Dedifferentiated amniotic fluid mesenchymal stem cell (primary cell): ENCODE data around the gene IMPDH2.

Experiments used
- DNase-seq: peaks from one replicate; pipeline ENCODE4 v3.0.0-alpha.2; 2016; ENCODE audit errors: extremely low spot score

The IMPDH2 gene

DNA sequence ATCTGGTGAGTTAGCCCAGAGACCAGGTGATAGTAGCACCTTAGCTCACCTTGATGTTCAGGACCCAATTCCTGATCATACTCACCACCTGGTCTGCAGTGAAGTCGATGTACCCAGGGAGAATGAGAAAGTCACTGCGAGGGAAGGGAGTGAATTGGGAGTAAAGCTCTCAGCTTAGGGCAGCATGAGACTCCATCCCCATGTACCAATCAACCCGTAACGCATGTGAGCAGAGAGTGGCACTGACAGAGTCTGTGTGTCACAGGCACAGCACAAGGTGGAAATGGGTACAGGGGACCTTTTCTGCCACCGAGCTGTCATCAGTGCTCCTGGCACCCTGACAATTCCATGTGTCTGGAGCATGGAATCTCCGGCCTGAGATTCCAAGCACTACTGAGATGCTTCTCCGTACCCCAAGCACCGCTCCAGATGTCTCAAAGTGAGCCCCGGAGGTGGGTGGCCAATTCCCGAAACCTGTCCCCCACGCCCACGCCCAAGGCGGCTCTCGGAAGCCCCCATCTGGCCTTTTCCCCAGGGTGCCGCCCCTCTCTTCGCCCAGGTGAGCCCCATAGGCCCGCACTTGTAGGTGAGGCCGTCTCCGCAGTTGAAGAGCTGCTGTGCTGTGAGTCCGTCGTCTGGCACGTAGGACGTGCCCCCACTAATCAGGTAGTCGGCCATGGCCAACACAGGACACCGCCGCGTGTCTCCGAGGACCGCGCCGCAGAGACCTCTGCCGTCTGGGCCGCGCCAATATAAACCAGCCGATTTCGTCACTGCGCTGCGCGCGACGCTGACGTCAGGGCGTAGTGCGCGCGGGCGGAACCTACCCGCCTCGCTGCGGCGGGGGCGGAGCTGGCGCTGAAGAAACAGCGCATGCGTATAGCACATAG, at the start of gene IMPDH2:
Gene IMPDH2, minus strand, starts transcription at position 726 of the 890 bp plus-strand sequence. Its CDS starts 48 bp downstream, at position 678.
- DNase-seq: peak; percentile 88

DNA sequence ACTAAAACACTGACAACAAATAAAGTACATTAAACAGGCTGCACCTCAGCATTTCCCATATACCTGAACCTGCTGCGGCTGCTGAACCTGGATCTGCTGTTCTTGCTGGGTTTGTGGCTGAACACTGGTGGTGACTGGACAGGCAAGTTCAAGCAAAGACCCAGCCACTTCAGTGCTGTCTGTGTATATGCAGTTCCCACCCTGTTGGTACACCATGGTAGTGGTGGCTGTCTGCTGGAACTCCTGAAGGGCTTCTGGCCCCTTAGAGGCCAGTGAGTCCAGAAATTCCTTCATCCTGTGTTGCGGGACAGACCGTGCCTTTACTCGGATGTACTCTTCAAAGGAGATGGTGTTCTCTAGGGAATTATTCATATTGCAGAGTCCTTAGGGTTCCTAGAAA, 47.4 kb upstream of the IMPDH2 start:
- no peak for DNase-seq

DNA sequence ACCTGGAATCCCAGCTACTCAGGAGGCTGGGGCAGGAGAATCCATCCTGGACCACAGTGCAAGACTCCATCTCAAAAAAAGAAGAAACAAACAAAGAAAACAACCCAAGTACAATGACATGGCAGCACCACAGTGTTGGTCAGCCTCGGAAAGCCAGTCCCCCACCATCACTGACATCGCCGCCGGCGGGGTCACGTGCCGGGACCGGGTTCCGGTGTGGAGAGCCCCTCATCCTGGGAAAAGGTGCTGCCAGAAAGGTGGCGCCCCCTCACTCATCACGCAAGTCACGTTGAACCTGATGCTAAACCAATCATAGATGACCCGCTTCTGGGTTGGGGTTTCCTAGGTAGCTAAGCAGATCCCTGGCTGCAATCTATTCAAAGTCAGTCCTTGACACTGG, 46.9 kb upstream of the IMPDH2 start:
- no peak for DNase-seq

DNA sequence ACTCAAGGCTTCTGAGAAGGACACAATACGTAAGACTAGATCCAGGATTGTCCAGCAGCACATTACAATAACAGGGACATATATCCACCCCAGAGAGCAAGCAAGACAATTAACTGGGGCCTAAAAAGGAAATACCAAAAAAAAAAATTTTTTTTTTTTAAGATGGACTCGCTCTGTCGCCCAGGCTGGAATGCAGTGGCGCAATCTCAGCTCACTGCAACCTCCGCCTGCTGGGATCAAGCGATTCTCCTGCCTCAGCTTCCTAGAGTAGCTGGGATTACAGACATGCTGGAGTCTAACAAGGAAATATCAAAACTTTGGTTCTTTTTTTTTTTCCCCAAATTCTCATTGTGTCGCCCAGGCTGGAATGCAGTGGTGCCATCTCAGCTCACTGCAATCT, 28.8 kb upstream of the IMPDH2 start:
- DNase-seq: no peak

DNA sequence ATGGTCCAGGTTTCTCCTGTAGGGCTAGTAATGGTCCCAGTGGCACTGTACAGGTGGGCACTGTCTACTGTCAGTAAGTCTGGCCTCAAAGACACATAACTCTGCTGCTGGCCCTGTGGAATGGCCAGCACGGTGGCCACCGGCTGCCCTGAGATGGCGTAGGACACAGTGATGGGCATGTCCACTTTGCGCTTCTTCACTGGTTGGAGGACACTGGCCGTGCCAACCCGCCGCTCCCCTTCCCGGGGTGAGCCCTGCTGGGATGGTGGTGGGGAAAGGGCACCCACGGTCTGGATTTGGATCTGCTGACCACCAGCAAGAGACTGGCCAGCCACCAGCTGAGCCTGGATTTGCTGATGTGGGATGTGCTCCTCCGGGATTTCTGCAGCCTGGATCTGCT, 28.1 kb upstream of the IMPDH2 start:
- no peak for DNase-seq

DNA sequence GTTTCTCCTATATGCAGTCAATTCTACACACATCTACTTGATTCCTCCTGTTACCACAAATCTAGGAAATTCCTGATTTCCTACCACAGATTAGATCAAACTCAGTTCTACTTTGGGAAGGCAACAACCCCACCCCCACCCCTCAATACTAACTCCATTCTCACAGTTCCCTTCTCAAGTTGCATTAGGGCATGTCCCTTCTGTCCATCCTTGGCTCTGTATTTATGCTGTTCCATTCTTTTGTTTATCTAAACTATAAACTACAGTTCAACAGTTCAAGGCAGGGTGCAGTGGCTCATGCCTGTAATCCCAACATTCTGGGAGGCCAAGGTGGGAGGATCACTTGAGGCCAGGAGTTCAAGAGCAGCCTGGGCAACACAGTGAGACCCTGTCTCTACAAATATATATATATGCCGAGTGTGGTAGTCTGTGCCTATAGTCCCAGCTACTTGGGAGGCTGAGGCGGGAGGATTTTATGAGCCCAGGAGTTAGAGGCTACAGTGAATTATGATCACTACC, 25.2 kb upstream of the IMPDH2 start:
- no peak for DNase-seq

DNA sequence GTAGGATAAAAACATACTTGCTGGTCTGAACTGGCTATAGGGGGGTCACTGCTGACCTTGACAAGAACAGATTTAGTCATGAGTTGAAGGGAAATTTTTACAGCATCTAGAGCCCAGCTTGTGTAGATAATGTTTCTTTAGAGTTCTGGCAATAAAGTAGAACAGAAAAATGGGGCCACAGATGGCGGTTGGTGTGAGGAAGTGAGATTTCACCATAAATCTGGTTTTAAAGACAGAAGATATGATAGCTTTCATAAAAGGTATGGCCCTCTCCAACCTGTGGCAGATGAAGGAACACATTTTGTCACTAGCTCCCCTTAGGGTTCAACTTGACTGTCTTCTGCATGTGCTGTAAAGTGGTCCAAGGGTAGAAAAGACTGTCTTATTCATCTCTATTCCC, 24.3 kb upstream of the IMPDH2 start:
- DNase-seq: no peak

DNA sequence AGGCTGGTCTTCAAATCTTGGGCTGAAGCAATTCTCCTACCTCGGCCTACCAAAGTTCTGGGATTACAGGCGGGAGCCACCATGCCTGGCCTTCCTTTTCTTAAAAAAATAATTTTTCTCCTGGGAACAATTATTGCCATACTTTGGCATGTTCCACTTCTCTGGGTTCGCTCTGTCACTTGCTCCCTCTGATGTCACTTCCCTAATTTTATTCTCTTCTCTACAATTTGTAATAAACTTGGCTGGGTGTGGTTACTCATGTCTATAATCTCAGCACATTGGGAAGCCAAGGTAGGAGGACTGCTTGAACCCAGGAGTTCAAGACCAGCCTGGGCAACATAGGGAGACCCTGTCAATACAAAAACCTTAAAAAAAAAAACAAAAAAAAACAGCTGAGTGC, 6.1 kb upstream of the IMPDH2 start:
- DNase-seq: no peak

DNA sequence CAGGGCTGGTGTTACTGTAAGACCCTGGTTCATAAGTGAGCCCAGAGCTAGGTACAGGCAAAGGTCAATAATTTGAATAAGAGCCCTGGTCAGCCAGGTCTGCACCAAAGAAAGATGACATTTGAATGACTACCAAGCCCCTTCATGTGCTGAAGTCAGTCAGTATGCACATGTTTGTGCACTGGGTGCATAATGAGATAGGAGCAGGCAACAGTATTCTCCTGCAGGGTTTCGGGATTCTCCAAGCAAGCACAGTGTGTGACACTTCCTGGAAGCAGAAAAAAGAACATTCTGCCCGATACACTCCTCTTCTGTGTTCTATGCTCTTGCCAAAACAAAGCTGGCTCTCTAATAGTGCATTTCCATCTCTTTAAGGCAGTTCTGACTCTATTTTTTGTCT, 5.5 kb upstream of the IMPDH2 start:
- DNase-seq: no peak

DNA sequence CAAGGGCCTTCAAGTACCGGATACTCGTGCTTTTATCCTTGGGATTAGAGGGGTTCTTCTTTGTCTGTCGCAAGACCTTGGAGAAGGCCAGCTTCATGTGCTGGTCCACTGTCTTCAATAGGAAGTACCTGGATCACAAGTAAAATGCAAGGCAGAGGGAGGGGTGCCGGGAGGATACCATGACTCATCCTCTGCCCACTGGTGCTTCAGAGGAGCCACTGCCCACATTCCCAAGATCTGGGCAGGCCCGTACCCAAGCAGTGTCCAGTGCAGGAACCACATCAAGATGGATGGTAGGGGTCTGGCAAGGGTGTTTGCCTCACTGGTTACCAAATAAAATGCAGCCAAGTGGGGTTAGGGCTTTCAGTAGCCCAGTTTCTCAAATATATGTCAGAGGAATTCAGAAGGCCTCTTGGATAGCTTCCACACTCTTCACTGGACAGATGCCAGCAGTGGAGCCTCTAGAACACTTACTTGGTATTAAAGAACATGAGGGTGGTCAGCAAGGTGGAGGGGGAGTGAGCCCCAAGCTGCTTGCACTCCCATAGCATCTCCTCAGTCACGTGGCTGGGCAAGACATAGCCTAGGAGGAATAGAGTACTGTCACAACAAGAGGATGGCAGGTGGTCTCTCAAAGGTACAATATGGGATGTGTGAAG, 3.6 kb upstream of the IMPDH2 start:
- no peak for DNase-seq

DNA sequence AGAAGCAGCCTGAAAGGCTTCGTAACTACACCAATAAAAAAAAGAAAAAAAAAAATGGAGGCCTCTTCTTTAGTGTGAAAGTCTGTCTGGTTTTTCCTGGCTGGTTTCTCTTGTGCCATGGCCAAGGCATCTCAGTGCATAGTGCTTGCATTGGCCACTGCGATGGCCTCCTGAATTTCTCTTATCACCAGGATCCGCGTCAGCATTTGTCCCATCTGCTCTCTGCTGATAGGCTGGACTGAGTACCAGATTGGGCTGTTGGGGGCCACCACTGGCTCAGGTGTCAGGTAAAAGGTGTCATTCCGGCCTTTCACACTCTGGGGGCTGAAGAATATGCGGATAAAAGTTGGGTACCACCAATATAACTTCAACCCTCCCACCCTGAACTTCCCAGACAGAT, 1.1 kb upstream of the IMPDH2 start:
- DNase-seq: no peak

DNA sequence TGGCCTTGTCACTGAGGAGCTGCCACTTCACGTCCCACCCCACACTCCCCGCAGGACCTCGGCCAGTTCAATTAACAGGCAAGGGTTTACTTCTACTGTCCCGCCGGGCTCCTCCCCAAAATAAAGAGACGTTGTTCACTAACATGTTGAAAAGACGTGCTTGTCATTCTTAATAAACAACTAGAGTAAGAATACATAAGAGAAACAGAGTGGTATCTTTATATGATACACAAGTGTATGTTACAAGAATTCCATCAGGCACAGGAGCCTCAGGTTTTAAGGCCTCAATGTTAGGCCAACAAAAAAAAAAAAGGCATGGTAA, 326 bp upstream of the IMPDH2 start:
- no peak for DNase-seq

DNA sequence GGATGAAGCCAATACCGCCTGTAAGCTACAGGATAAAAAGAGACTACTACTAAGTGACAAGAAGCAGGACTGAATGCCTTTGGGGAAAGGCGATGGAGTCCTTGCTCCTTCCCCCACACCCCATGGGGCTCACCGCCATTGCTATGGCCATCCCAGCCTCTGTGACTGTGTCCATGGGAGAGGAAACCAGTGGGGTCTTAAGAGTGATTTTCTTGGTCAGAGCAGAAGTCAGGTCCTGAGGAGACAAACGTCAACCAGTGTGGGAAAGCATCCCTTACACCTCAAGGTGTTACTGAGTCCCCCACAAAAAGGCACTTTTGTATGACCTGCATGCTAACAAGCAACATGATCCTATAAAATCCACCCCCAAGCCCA, 913 bp downstream of the IMPDH2 start:
- no peak for DNase-seq

DNA sequence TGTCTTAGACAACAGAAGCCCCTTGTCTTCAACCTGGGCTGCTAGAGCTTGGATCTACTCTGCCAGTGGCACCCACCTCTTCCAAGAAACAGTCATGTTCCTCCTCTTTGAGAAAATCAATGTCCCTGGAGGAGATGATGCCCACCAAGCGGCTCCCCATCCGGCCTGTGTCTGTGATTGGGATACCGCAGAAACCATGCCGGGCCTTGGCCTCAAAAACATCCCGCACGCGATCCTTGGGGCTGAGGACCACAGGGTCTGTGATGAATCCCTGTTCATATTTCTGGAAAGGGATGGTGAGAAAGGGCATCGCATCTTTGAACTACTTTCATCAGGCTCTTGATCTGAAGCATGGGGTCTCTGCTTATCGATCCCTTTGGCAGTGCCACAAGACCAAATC, 1.6 kb downstream of the IMPDH2 start:
- no peak for DNase-seq

DNA sequence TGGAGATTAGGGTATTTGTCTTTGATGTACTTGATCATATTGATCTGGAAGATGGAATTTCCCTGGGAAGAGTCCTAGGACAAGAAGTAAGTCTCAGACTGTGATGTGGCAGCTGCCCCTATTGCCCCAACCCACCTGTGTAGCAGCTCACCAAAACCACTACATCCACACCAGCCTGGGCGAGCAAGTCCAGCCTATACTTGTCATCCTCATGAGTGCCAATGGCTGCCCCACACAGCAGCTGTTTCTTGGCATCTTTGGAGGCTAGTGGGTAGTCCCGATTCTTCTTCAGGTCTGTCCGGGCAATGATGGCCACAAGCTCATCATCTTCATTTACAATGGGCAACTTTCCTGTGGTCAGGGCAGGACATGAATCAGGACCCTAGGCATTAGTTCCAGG, 2.7 kb downstream of the IMPDH2 start:
- no peak for DNase-seq

DNA sequence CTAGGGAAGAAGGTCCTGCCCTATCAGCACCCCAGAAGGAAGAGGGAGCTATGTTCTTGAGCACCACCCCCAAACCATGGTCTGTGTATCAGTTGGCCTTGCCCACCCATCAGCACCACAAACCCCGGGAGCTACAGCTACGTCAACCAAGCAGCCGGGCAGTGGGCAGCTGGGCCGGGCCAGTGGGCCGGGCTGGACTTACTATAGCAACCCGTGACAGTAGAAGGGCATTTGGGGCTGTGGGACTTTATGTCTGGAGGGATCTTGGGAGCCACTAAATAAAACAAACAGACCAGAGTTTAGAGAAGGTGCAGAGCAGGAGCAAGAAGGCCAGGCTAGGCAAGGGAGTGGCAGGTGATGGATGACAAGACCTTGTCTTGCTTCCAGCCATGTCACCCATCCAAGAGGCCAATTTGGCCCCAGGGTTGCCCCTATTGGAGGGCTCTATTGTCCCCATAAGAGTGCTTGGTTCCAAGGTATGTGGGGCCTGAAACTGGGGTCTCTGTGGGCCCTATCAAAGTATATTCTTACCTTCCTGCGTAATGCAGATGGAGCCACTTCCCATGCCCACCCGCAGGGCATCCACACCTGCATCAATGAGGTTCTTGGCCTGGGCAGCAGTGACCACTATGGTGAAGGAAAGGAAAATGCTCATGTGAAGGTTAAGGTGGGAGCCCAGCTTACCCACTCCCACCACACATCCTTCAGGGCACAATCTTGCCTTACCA, 3.2 kb downstream of the IMPDH2 start:
- DNase-seq: no peak

DNA sequence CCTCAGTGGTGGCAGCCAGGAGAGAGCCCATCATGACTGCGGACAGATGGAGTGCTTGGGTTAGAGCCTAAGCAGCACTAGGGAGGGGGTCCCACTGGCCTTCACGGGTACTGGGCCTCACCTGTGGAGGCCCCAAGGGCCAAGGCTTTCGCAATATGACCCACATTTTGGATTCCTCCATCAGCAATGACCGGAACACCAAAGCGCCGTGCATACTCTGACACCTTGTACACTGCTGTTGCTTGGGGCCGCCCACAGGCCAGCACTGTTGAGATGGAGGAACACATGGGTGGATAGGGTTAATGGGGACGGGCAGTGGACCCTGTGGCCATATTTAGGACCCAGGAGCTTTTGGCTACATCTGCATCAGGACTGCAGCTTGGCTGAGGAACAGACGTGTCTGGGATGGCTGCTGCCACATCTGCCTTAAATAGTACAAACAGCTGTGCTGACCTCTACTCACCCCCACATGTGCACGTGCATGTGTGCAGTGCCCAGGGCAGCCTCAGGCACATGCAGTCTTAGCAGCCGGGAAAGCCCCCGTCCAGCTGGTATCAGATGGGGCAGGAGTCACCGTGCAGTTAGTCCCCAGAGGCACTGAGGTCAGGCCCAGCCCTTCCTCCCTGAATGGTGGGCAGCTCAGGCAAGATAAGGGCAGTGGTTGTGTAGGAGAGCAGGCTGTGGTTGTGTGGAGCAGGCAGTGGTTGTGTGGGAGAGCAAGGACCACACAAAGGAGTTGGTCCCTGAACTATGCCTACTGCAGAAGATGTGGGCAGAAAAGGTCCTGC, 4.0 kb downstream of the IMPDH2 start:
- no peak for DNase-seq

DNA sequence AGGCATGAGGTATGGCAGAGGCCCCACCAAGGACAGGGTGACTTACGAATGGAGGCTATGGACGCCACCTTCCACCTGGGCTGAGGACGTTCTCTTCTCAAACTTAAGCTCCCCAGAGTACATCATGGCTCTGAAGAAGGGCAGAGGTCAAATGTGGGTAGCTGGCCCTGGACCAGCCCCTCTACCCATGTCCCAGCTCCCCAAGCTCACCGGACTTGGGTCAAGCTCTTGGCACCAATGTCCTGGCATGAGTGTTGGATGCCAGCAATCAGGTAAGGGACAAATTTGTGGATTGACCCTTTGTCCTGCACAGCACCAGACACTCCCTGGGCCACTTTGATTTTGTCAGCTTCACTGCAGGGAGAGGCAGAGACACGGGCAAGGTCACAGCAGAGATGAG, 4.7 kb downstream of the IMPDH2 start:
- DNase-seq: no peak

DNA sequence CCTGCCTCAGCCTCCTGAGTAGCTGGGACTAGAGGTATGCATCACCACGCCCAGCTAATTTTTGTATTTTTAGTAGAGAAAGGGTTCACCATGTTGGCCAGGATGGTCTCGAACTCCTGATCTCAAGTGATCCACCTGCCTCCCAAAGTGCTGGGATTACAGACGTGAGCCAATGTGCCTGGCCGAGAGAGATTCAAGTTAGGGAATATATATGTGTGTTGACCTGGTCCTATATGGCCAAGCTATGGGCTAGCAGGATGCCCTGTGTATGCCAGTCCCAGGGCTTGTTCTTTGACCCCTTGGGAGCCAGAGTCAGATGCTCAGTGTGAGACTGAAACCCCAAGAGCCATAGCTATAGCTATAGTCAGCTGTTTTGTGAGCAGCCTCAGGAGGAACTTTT, 5.4 kb downstream of the IMPDH2 start:
- no peak for DNase-seq

DNA sequence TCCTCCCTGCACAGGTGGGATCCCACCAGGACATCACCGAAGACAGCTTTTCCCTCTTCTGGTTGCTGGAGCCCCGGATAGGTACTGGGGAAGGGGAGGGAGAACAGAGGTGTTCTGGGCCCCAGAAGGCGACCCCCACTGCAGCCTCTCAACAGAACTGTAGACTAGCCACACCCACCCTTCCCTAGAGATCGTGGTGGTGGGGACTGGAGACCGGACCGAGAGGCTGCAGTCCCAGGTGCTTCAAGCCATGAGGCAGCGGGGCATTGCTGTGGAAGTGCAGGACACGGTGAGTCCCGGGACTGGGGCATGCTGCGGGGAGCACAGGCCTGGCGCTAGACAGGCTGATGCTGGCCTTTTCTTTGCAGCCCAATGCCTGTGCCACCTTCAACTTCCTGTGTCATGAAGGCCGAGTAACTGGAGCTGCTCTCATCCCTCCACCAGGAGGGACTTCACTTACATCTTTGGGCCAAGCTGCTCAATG, 6.5 kb downstream of the IMPDH2 start:
- no peak for DNase-seq

DNA sequence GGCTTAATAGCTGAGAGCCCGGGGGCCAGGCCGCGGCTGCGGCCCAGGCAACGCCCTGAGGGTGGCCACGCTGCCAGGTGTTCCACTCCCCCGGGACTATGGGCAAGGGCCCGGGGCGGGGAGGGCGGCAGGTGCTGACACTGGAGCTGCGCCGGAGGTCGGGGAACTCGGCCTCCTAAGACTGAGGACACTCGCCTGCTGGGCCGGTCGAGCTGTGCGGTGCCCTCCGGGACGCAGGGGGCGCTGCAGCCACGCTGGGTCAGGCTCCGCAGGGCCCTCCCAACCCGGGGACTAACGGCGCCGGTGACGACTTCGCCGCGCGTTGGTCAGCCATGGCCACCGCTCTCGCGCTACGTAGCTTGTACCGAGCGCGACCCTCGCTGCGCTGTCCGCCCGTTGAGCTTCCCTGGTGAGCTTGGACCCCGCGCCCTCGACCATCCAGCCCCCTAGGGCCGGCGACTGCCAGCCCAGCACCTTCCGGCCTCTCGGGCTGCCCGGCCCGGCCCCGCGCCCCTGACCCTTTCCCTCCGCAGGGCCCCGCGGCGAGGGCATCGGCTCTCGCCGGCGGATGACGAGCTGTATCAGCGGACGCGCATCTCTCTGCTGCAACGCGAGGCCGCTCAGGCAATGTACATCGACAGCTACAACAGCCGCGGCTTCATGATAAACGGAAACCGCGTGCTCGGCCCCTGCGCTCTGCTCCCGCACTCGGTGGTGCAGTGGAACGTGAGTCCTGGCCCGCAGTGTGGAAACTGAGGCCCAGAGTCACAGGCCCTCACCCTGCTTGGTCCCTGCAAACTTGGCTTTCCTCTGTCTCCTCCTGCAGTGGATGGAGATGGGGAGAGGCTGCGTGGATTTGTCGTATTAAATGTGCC, 7.1 kb downstream of the IMPDH2 start, which contains the start of gene NDUFAF3:
Gene NDUFAF3, plus strand, starts transcription at position 309 of the 875 bp plus-strand sequence. Its CDS starts 24 bp downstream, at position 333.
- peak; percentile 89 for DNase-seq
